Panc1 (cell line): Measurements from ENCODE around the gene ANO1. TPM values are rescaled to one million over a fixed set of nuclear protein-coding genes. Genes with fewer than 3 reads are reported as not detected.

ENCODE experiments used
- ATAC-seq: fragments of 200-7000 bp; cut with Tn5 transposase; 2 replicates; pipeline ENCODE4 v1.9.1; 2020; ENCODE audit warnings: mild to moderate bottlenecking, moderate library complexity
- BruUV-seq: library from RNA; stranded (reverse); fragments of 400-500 nt; replicated peaks from 2 replicates; lab custom pipeline; 2021; lab: Mats Ljungman, UMichigan
- CTCF ChIA-PET: fragments of 300-600 bp; sonication (Branson Sonifier 250); formaldehyde crosslinking; loops from one replicate; lab custom pipeline; 2022; ENCODE audit warnings: antibody characterized with exemption; lab: Charles Lee
- POLR2A ChIA-PET: fragments of 300-600 bp; sonication (Branson Sonifier 250); formaldehyde crosslinking; loops from one replicate; lab custom pipeline; 2022; ENCODE audit warnings: antibody characterized with exemption; lab: Charles Lee
- DNase-seq: peaks from one replicate; pipeline ENCODE4 v3.0.0-alpha.2; 2010; ENCODE audit warnings: low read depth, low spot score
- H3K27ac ChIP-seq: 2 replicates; pipeline ENCODE4 v1.5.1; 2011; ENCODE audit warnings: mild to moderate bottlenecking, low read length, inconsistent platforms
- H3K27me3 ChIP-seq: fragments of 200-500 bp; sonication (Bioruptor generic); 2 replicates; pipeline ENCODE4 v1.6.0; 2014; ENCODE audit warnings: low read length, inconsistent platforms; ENCODE audit not compliant: control insufficient read depth, insufficient read depth
- H3K36me3 ChIP-seq: fragments of 200-500 bp; sonication (Bioruptor generic); 2 replicates; pipeline ENCODE4 v1.5.1; 2014; ENCODE audit warnings: inconsistent platforms, mild to moderate bottlenecking, low read length, moderate library complexity; ENCODE audit not compliant: control insufficient read depth, insufficient read depth
- H3K4me1 ChIP-seq: 2 replicates; pipeline ENCODE4 v1.5.1; 2011; ENCODE audit warnings: inconsistent platforms, mild to moderate bottlenecking, low read length, moderate library complexity; ENCODE audit not compliant: control insufficient read depth, insufficient read depth
- H3K4me3 ChIP-seq, 2 experiments: 2 replicates each; pipeline ENCODE4 v1.5.1; 2011 to 2012; ENCODE audit warnings: low read depth in 2 of 2, low read length in 2 of 2, mild to moderate bottlenecking in 2 of 2, inconsistent platforms in 1 of 2, moderate library complexity in 1 of 2
- H3K9me3 ChIP-seq: fragments of 200-500 bp; sonication (Bioruptor generic); 2 replicates; pipeline ENCODE4 v1.5.1; 2014; ENCODE audit warnings: low read depth, mild to moderate bottlenecking, inconsistent platforms, low read length, moderate library complexity; ENCODE audit not compliant: control insufficient read depth, insufficient read depth
- CTCF ChIP-seq: fragments of 450-650 bp; IDR thresholded peaks from 2 replicates; pipeline ENCODE4 v1.5.1; 2017; ENCODE audit warnings: mild to moderate bottlenecking
- POLR2AphosphoS5 ChIP-seq: IDR thresholded peaks from 2 replicates; pipeline ENCODE4 v1.6.1; 2012; ENCODE audit warnings: mild to moderate bottlenecking, low read depth, low read length, moderate library complexity
- REST ChIP-seq, 2 experiments: IDR thresholded peaks; 2 replicates each; pipeline ENCODE4 v1.6.1; 2011 to 2012; ENCODE audit warnings: low read depth in 2 of 2, control low read depth in 1 of 2, low read length in 1 of 2, mild to moderate bottlenecking in 1 of 2, moderate library complexity in 1 of 2; ENCODE audit not compliant: insufficient read depth in 1 of 2
- SIN3A ChIP-seq: IDR thresholded peaks from 2 replicates; pipeline ENCODE4 v1.6.1; 2012; ENCODE audit warnings: low read depth, mild to moderate bottlenecking, low read length, moderate library complexity, borderline replicate concordance; ENCODE audit not compliant: insufficient read depth
- TCF7L2 ChIP-seq: IDR thresholded peaks from 2 replicates; pipeline ENCODE4 v1.6.1; 2011; ENCODE audit warnings: mild to moderate bottlenecking, low read depth, low read length, inconsistent platforms
- in situ Hi-C: cut with HindIII; loops from 2 replicates; pipeline ENCODE4 v1.10.0; 2016; ENCODE audit warnings: low sequenced_read_pairs, low pct_unique_long_range_greater_than_20kb
- intact Hi-C: fragments of 100-400 bp; cut with micrococcal nuclease; formaldehyde crosslinking; loops from one replicate; pipeline ENCODE4 v1.10.0; 2022; ENCODE audit not compliant: unreplicated experiment
- total RNA-seq: library from RNA; stranded (reverse); gene quantifications from one replicate; pipeline ENCODE4 v1.2.1, GENCODE V29; 2021; ENCODE audit not compliant: unreplicated experiment

Gene ANO1
- total RNA-seq, 1 experiment from 2014 or later: 2.3 TPM

DNA sequence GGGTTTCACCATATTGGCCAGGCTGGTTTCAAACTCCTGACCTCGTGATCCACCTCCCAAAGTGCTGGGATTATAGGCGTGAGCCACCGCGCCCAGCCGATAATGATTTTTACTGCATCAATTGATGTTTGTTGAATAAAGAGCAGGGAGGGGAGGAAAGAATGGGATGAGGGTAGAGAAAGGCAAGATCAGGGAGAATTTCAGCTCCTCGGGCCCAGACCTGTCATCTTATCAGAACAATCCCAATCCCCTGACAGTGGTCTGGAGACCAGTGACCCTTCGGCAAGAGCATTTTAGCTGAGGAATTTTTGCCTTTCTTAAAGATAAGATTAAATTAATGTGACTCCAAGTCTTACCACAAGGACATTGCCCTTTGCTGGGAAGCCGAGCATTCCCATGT lies 15.0 kb upstream of the ANO1 start:
- no peak for ATAC-seq
- TF ChIP-seq REST (IDR thresholded peaks at IDR 0.05; ENCODE audit: insufficient read depth in 1 of 2, low read depth in 2 of 2, low read length in 1 of 2) (no peak), CTCF (no peak), TCF7L2 (no peak), SIN3A (no peak), POLR2AphosphoS5 (no peak)
- in situ Hi-C loops (no loop called here), intact Hi-C loops (no loop called here)
- Histone ChIP-seq H3K4me3 (no peak overlapping the region), H3K27me3 (no peaks in the 10 kb centered on the region), H3K27ac (no peak overlapping the region), H3K4me1 (no peaks in the 10 kb centered on the region), H3K9me3 (no peaks in the 10 kb centered on the region), H3K36me3 (no peaks in the 10 kb centered on the region)
- no peak for DNase-seq
- CTCF ChIA-PET: no interaction called here
- no TSS peak for BruUV-seq
- POLR2A ChIA-PET: no interaction called here

GRCh38 chr11:70063555-70063954 lies 14.6 kb upstream of the ANO1 start:
- BruUV-seq: no TSS peak
- intact Hi-C loops (no loop called here), in situ Hi-C loops (no loop called here)
- Histone ChIP-seq H3K4me3 (no peak overlapping the region), H3K36me3 (no peaks in the 10 kb centered on the region), H3K27me3 (no peaks in the 10 kb centered on the region), H3K9me3 (no peaks in the 10 kb centered on the region), H3K4me1 (no peaks in the 10 kb centered on the region), H3K27ac (no peak overlapping the region)
- ChIA-PET CTCF (no interaction called here), POLR2A (no interaction called here)
- no peak for TF ChIP-seq SIN3A
- no peak for TF ChIP-seq POLR2AphosphoS5
- TF ChIP-seq CTCF: no peak
- TF ChIP-seq TCF7L2: no peak
- no peak for TF ChIP-seq REST (IDR thresholded peaks at IDR 0.05; ENCODE audit: insufficient read depth in 1 of 2, low read depth in 2 of 2, low read length in 1 of 2)
- DNase-seq (no peak), ATAC-seq (no peak)
